ENCODE measurements around the gene WWP2.
A peak's percentile ranks its signal among the peaks of the same experiment; 100 is the strongest.
"Not testable (repeated sequence)": the region's sequence is repeated elsewhere in the genome, so short reads cannot be mapped to it uniquely, and the experiment has no call there.

The WWP2 gene

DNA sequence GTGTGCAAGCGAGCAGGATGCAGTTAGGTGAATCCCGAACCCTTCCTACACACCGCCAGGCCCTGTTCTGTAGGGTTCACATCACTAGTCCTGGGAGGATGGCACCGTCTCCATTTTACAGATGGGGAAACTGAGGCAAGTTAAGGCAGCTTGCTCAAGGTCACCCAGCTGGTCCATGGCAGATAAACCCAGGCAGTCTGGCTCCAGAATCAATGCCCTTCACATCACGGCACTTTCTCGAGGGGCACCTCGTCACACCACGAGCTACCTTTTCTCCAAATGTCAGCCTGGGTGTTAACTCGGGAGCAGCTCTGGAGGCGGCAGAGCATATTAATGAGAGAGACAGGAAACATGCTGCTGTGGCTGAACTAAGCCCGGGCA lies 16.9 kb upstream of the WWP2 start:
- DNase-seq (ENCODE audit: low read depth in 3 of 3, low spot score in 1 of 3), result no peak

DNA sequence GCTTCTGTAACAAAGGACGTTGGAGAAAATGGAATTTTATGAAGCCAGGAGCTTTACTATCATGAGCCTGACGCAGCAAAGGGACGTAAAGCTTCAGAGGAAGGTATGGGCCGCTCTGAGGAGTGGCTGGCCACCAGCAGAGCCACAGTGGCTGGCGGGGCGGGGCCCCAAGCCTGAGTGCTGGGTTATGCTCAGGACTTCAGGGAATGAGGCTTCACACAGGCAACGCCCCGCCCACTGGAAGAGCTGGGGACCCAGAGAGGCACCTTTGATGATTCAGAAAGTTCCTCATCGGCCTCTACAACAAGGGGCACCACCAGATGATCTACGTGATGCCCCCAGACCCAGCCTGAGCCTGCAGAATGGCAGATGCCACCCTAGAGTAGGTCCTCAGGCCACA lies 16.2 kb upstream of the WWP2 start:
- no peak for DNase-seq (ENCODE audit: low read depth in 3 of 3, low spot score in 1 of 3)

DNA sequence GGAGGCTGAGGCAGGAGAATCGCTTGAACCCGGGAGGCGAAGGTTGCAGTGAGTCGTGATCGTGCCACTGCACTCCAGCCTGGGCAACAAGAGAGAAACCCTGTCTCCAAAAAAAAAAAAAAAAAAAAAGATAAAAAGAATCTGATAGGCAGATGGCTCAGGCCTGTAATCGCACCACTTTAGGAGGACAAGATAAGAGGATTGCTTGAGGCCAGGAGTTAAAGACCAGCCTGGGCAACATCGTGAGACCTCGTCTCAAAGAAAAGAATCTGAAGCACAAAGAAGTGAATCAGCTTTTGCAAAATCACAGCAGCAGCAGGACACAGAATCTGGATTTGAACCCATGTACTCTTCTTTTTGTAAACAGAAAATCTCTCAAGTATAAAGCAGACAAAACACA lies 15.0 kb upstream of the WWP2 start:
- no peak for DNase-seq (ENCODE audit: low read depth in 3 of 3, low spot score in 1 of 3)

GRCh38 chr16:69748694-69749345 lies 13.3 kb upstream of the WWP2 start:
- DNase-seq (ENCODE audit: low read depth in 3 of 3, low spot score in 1 of 3), result no peak

- DNase-seq (ENCODE audit: low read depth in 3 of 3, low spot score in 1 of 3), result no peak
These were observed 8.0 kb upstream of the WWP2 start for GRCh38 chr16:69754143-69754468.

- peak; percentile 93 to 96 (median 96) for DNase-seq (ENCODE audit: low read depth in 3 of 3, low spot score in 1 of 3)
These were observed 7.4 kb upstream of the WWP2 start, which contains the start of gene NOB1 for GRCh38 chr16:69754469-69755310. Gene NOB1, minus strand, starts transcription at chr16:69754926. Its CDS starts 16 bp downstream, at chr16:69754910.

GRCh38 chr16:69756705-69757104 lies 5.4 kb upstream of the WWP2 start:
- DNase-seq (ENCODE audit: low read depth in 3 of 3, low spot score in 1 of 3), result no peak

DNA sequence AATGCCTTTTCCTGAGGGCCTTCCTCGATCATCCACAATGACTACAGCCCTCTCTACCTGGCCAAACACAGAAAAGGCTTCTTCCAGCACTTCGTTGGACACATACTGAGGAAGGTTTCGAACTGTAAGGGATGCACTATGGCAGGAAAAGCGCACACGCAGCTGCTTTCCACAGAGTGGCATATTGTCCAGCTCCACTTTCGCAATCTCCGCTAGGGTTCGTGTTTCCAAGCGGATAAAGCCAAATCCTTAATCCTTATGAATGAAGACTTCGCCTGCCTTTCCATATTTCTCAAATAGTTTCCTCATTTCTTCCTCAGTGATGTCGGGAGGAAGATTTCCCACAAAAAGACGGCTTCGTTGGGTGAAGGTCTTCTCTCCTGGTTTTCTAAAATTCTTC lies 4.8 kb upstream of the WWP2 start:
- DNase-seq (ENCODE audit: low read depth in 3 of 3, low spot score in 1 of 3), result not testable (repeated sequence)

DNA sequence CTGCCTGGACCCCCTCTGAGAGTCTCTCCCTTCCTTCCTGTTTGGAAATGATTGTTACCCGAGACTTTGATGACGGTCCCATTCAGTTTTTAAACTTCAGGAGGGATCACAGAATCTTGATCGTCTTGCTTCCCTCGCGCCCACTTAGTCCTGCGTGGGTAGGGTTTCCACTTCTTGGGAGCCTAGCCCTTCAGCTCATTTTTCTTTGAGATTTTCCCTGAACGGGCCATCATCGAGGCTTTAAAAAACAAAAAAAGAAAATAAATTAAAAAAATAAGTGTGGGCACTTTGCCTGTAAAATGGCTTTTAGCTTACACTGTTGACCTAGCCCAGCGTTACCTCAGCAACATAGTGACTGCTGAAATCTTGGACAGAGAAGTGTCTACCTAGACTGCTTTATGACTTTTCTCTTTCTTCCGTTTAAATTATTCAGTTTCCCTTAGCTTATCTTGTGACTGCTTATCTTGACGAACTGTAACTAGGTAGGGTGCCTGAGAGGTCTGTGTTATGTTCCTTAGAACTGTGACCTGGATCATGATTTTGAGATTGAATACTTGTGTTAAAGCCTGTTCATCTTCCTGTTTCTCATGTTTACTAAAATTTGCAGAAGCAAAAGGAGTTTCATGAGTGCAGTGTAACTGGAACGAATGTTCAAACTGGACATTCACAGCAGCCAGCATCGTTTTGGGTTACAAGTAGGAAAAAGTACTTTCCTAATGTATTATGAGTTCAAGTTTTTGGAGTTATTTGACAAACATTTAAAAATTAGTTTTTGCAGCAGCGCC lies 874 bp downstream of the WWP2 start:
- DNase-seq (ENCODE audit: low read depth in 3 of 3, low spot score in 1 of 3), result no peak

- no peak for DNase-seq (ENCODE audit: low read depth in 3 of 3, low spot score in 1 of 3)
These were observed 1.4 kb downstream of the WWP2 start for GRCh38 chr16:69763599-69763942.

DNA sequence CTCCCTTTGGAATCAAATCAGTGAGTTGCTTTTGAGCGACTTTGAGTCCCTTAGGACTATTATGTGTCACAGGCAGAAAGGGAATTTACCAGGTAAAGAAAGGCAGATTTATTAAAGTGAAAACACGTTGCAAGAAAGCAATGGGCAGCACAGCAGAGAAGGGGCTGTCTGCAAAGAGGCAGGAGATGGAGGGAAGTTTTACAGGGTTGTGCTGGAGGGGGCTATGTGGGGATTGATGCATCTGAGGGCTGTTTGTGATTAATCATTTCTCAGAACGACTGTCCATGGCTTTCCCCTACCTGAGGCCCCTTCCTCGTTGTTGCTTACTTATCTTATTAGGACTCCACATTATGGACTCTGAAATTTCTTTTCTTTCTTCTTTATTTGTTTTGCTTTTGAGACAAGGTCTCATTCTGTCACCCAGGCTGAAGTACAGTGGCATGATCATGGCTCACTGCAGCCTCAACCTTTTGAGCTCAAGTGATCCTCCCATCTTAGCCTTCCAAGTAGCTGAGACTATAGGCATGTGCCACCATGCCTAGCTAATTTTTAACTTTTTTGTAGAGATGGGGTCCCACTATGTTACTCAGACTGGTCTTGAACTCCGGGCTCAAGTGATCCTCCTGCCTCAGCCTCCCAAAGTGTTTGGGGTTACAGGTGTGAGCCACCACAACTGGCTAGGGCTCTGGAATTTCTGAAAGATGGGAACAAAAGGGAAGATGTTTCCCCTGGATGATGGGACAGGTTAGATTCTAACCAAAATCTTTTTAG lies 5.5 kb downstream of the WWP2 start:
- DNase-seq (ENCODE audit: low read depth in 3 of 3, low spot score in 1 of 3), result no peak

- DNase-seq (ENCODE audit: low read depth in 3 of 3, low spot score in 1 of 3), result no peak
These were observed 6.5 kb downstream of the WWP2 start for GRCh38 chr16:69768666-69769065.

DNA sequence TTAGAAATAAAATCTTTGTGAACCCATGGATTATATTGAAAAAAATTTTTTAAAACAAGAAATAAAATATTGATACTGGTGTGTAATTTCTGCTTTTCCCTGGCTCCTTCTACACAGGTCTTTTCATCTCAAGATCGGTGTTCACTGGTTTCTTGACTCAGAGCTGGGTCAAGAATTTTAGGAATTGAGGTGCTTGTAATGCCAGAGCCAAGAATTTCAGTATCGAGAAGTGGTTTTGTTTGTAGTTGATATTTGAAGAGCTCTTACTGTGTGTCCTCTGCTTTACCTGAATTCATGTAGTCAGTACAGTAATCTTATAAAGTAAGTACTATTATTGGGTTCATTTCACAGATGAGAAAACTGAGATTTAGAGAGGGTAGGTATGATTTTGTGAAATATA lies 7.3 kb downstream of the WWP2 start:
- DNase-seq (ENCODE audit: low read depth in 3 of 3, low spot score in 1 of 3), result no peak

GRCh38 chr16:69771651-69771967 lies 9.5 kb downstream of the WWP2 start:
- no peak for DNase-seq (ENCODE audit: low read depth in 3 of 3, low spot score in 1 of 3)

- DNase-seq (ENCODE audit: low read depth in 3 of 3, low spot score in 1 of 3), result no peak
These were observed 11.3 kb downstream of the WWP2 start for GRCh38 chr16:69773260-69773947.

DNA sequence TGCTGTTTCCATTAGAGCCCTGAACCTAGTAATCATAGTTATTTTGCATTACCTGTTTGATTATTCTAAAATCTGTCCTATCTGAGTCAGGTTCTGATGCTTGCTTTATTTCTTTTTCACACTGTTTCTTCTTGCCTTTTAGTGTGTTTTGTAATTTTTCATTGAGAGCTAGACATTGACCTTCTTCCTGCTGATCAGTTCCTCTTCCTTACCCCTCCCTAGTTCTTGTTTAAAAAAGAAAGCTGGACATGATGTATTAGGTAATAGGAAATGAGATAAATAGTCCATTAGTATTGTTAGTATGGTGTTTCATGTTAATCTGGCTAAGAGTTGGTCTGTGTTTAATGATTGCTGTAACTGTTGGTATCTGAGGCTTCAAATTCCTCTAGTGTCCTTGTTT lies 13.4 kb downstream of the WWP2 start:
- no peak for DNase-seq (ENCODE audit: low read depth in 3 of 3, low spot score in 1 of 3)

DNA sequence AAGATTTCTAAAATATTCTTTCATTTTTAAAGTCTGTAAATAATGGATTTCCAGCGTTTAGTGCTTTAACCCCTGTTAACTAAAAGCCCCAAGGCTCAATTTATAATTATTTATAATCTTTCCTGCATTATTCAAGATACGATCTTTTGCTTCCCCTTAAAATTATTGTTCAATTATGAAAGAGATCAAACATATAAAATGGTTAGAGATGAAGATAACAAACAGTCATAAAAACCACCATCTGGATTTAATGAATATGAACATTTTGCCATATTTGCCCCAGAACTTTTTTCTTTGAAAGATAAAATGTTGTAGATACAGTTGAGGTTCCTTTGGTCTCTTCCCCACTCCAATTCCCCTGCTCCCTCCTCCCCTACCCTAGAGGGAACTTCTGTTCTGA lies 17.6 kb downstream of the WWP2 start:
- DNase-seq (ENCODE audit: low read depth in 3 of 3, low spot score in 1 of 3), result no peak

DNA sequence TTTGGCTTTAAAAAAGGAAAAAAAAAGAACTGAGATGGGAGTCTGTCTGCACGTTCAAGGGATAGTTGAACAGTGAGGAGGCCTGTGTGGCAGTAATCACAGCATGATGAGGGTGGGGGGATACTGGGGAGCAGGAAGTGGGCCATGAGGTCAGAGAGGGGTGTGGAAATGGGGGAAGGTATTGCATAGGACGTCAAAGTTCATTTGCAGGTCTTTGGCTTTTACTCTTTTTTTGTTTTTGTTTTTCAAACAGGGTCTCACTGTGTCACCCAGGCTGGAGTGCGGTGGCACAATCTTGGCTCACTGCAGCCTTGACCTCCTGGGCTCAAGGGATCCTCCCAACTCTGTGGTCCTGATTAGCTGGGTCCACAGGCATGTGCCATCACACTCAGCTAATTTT lies 19.0 kb downstream of the WWP2 start:
- no peak for DNase-seq (ENCODE audit: low read depth in 3 of 3, low spot score in 1 of 3)

- no peak for DNase-seq (ENCODE audit: low read depth in 3 of 3, low spot score in 1 of 3)
These were observed 22.5 kb downstream of the WWP2 start for GRCh38 chr16:69784586-69784985.

DNA sequence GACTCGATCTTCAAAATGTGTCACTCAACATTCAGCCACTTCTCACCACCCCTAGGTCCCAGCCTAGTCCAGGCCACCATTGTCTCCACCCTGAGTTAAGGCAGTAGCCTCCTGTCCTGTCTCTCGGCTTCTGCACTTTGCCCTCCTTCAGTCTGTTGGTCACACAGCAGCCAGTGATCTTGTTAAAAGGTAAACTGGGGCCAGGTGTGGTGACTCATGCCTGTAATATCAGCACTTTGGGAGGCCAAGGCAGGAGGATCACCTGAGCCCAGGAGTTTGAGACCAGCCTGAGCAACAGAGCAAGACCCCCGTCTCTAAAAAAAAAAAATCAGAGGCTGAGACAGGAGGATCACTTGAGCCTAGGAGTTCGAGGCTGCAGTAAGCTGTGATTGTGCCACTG lies 25.8 kb downstream of the WWP2 start:
- DNase-seq (ENCODE audit: low read depth in 3 of 3, low spot score in 1 of 3), result no peak

DNA sequence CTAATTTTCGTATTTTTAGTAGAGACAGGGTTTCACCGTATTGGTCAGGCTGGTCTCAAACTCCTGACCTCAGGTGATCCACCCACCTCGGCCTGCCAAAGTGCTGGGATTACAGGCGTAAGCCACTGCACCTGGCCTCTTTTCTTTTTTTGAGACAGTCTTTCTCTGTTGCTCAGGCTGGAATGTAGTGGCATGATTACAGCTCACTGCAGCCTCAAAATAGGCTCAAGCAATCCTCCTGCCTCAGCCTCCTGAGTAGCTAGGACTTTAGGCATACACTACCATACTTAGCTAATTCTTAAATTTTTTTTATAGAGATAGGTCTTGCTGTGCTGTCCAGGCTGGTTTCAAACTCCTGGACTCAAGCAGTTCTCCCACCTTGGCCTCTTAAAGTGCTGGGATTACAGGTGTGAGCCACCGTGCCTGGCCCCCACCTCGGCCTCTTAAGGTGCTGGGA lies 29.3 kb downstream of the WWP2 start:
- DNase-seq (ENCODE audit: low read depth in 3 of 3, low spot score in 1 of 3), result not testable (repeated sequence)
